Bronchial epithelial cell (primary cell): ENCODE data around the gene TMIGD1. TPM values are rescaled to one million over a fixed set of nuclear protein-coding genes. Genes with fewer than 3 reads are reported as not detected.

ENCODE experiments used
- DNase-seq: peaks from one replicate; pipeline ENCODE4 v3.0.0-alpha.2; 2010; ENCODE audit warnings: low read depth
- FAIRE-seq: peaks from 2 replicates; lab custom pipeline; 2011; peaks lifted over from hg19 to GRCh38; lab: Jason Lieb, UNC
- H3K27me3 ChIP-seq: 2 replicates; pipeline ENCODE4 v1.5.1; 2011; ENCODE audit warnings: low read length; ENCODE audit not compliant: control insufficient read depth, insufficient read depth
- H3K36me3 ChIP-seq: 2 replicates; pipeline ENCODE4 v1.5.1; 2011; ENCODE audit warnings: low read length; ENCODE audit not compliant: control insufficient read depth, insufficient read depth
- H3K4me3 ChIP-seq: 2 replicates; pipeline ENCODE4 v1.5.1; 2011; ENCODE audit warnings: mild to moderate bottlenecking, low read depth, low read length, control low read depth
- total RNA-seq: library from RNA; depleted of rRNA; stranded (reverse); fragments of >200 nt; gene quantifications from 2 replicates; pipeline ENCODE4 v1.2.1, GENCODE V29; 2014
- TF ChIP-seq, protein P1 (sequence below): IDR thresholded peaks from 2 replicates; pipeline ENCODE4 v1.5.1; 2011; ENCODE audit warnings: mild to moderate bottlenecking, moderate library complexity, low read length, control low read depth, inconsistent platforms; ENCODE audit not compliant: insufficient read depth, severe bottlenecking

Gene TMIGD1, protein sequence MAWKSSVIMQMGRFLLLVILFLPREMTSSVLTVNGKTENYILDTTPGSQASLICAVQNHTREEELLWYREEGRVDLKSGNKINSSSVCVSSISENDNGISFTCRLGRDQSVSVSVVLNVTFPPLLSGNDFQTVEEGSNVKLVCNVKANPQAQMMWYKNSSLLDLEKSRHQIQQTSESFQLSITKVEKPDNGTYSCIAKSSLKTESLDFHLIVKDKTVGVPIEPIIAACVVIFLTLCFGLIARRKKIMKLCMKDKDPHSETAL
- total RNA-seq: not detected in 2 replicates

DNA sequence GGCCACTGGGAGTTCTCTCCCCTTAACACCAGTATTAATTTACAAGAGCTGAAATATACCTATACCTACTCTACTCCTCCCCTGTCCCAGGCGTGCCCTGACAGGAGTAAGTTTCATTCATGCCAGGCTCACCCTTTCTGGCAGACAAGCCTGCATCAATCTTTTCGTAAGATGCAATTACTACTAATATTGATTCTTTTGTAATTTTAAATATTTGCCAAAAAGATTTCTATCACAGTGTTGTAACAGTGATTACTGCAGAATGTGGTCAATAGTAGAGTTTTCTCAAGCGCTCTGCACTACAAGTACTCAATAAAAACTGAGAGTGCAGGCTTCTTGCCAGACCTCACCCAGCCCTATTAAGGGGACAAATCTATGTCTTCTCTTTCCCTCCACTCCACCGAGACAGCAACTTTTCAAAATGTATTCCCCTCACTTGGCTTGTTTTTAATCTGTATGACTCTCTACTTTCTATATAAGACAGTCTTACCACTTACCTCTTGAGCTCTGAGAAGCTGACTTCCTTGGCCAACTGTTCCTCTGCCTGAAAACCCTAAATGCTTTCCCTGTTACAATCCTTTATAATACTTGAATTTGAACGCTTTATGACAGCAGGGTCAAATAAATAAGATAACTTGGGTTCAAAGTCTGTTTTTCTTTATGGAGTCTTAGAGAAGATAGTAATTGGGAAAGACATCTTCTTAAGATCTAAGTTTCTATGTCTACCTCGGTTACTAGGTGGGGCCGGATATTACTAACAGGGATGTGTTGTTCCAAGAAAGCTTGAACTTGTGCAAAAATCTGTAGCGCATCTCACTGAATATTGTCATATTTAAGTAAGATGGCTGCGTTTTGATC lies at the start of gene TMIGD1:
TSS of gene TMIGD1 (minus strand) at position 555 of the 858 bp plus-strand sequence. CDS start 1,924 bp downstream, outside the sequence.
- no peaks in the 10 kb centered on the region for H3K27me3 ChIP-seq
- H3K4me3 ChIP-seq: no peak within 1 kb of the TSS
- peak; percentile 78 for DNase-seq
- no peak for FAIRE-seq
- TF ChIP-seq, protein P1, sequence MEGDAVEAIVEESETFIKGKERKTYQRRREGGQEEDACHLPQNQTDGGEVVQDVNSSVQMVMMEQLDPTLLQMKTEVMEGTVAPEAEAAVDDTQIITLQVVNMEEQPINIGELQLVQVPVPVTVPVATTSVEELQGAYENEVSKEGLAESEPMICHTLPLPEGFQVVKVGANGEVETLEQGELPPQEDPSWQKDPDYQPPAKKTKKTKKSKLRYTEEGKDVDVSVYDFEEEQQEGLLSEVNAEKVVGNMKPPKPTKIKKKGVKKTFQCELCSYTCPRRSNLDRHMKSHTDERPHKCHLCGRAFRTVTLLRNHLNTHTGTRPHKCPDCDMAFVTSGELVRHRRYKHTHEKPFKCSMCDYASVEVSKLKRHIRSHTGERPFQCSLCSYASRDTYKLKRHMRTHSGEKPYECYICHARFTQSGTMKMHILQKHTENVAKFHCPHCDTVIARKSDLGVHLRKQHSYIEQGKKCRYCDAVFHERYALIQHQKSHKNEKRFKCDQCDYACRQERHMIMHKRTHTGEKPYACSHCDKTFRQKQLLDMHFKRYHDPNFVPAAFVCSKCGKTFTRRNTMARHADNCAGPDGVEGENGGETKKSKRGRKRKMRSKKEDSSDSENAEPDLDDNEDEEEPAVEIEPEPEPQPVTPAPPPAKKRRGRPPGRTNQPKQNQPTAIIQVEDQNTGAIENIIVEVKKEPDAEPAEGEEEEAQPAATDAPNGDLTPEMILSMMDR: no peak
- H3K36me3 ChIP-seq: no peaks in the 10 kb centered on the region

DNA sequence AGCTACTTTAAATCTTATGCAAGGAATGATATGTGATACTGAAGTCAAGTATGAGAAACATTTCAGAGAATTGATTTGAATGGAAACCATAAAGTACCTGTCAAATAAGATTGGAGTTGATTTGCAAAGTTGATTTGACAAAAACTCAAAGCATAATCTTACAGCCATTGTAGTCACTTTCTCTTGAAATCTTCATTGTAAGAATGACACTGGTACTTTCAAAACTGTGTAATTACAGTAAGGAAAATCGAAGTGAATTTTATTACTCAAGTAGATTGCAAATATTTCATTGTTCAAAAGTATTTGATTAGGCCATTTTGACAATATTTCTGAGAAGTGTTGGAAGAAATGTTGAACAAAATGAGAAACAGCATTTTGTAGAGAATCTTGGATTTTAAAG lies 48.5 kb upstream of the TMIGD1 start:
- no peak overlapping the region for H3K4me3 ChIP-seq
- peaks cover 4% of the 10 kb centered on the region for H3K36me3 ChIP-seq
- no peak for FAIRE-seq

DNA sequence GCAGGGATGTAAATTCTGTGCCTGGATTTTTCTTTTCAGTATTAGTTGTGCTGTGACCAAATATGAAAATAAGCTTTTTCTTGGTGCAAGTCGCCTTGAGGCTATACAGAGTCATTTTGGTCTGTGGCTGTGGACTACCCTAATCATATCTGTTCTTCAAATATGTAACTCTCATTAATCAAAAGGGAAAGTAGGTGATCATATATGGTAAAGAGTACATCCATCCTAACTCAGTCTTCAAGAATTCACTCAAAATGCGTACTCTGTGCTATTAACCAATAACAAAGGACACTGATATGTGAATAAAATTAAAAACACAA lies 47.4 kb upstream of the TMIGD1 start:
- FAIRE-seq: no peak
- TF ChIP-seq, protein P1: no peak
- DNase-seq: no peak
- peak overlapping the region; percentile 66 for H3K4me3 ChIP-seq
- H3K36me3 ChIP-seq: peaks cover 4% of the 10 kb centered on the region
- H3K27me3 ChIP-seq: no peaks in the 10 kb centered on the region

More for the DNA sequence above, 48.5 kb upstream of the TMIGD1 start:
- DNase-seq: no peak
- TF ChIP-seq, protein P1: no peak
- H3K27me3 ChIP-seq: no peaks in the 10 kb centered on the region

DNA sequence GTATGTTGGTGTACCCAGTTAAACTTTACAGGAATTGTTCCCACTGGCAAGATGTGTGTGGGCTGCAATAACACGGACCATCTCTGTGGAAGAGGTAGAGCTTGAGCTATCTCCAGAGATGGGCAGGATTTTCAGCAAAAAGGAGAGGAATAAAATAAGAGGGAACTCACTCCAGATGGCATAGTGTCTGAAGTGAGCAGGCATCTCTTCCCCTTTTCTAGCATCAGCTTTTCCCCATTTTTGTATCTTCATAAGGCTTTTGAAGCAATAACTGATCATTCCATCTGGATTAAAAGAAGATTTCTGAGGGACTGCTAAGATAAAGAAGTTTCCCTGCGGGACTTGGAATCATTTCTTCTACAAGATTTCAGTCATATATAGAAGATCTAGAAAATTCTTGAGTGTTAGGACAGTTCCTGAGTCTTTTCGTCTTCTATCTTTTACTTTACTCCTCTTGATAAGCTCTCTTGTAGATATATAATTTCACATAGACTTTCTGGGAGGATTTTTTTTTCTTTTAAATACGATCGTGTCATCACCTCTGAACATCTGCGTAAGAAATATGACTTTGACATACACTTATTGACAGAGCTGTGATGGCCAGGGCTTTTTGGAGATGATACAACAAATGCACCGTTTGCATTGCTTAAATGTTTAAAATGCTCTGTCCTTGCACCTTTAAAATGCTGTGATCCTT lies 46.9 kb upstream of the TMIGD1 start:
- H3K27me3 ChIP-seq: no peaks in the 10 kb centered on the region

DNA sequence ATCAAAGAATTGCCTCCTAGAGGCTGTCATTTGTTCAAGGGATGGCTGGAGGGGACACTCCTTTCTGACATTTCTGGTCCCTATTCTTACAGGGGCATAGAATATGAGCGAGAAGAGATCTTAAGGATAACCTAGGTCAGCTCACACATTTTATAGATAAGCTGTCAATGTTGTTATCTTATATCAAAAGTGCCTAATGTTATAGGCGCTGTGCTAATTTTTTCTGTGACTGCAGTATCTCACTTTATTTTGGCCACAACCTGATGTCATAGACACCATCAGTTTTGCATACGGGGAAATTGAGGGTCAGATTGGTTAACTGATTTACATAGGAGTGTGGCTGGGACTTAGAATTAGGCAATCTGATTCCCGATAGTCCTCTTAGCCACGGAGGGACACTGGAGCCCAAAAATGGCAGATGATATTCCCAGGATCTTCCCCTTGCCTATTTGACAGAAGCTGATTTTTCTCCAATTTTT lies 46.1 kb upstream of the TMIGD1 start:
- TF ChIP-seq, protein P1: no peak
- H3K36me3 ChIP-seq: peaks cover 2% of the 10 kb centered on the region
- no peaks in the 10 kb centered on the region for H3K27me3 ChIP-seq
- peak overlapping the region; percentile 66 for H3K4me3 ChIP-seq
- DNase-seq: no peak
- no peak for FAIRE-seq

More for the DNA sequence above, 46.9 kb upstream of the TMIGD1 start:
- Histone ChIP-seq H3K4me3 (peak overlapping the region; percentile 66), H3K36me3 (peaks cover 2% of the 10 kb centered on the region)
- FAIRE-seq: no peak
- TF ChIP-seq, protein P1: no peak
- DNase-seq: no peak
